Hematopoietic multipotent progenitor cell treated with erythropoietin and hydrocortisone succinate and interleukin-3 and kit ligand, for 4 days (in vitro differentiated cells): Measurements from ENCODE around the gene DEFB124.
"Not testable (repeated sequence)": the region's sequence is repeated elsewhere in the genome, so short reads cannot be mapped to it uniquely, and the experiment has no call there.

ENCODE experiments used
- DNase-seq: peaks from one replicate; pipeline ENCODE4 v3.0.0-alpha.2; 2015

Gene DEFB124

DNA sequence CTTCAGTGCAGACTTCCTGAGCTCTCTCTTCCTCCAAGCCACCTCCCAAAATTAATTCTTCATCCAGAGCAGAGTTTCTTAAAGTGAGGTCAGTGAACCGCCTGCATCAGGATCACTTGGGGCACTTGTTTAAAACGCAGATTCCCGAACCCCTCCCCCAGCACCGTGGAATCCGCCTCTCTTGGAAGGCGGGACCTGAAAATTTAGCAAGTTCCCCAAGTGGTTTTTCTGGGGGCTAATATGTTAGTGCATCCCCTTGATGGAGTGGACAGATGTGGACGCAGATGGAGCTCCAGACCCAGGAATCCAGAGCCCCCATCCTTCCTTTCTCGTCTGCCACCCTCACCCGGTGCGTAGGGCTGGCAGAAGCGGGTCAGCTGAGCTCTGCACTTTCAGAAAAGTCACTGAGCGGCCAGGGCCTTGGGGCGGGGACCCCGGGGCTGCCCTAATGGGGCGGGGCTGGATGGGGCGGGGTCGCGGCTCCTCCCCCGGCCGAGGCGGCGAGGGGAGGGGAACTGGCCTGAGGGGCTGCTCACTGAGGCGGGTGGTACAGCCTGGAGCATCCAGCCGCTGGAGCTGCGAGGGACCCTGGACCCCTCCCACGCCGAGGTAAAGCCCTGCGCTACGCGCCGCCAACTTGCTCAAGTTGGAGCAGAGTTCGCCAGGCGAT lies at the start of gene DEFB124, which contains the start of gene REM1:
Gene DEFB124 (minus strand): TSS at position 370 of the 670 bp plus-strand sequence. CDS start 2,114 bp downstream, outside the sequence.
Gene REM1 (plus strand): TSS at position 531 of the 670 bp plus-strand sequence. CDS start 1,158 bp downstream, outside the sequence.
- peak; percentile 30 for DNase-seq

GRCh38 chr20:31523361-31524283 lies 48.7 kb upstream of the DEFB124 start:
- peak; percentile 76 for DNase-seq

- no peak for DNase-seq
These were observed 47.8 kb upstream of the DEFB124 start for GRCh38 chr20:31522731-31523130.

- DNase-seq, result not testable (repeated sequence)
These were observed 46.3 kb upstream of the DEFB124 start for GRCh38 chr20:31521267-31521666.

- DNase-seq, result peak; percentile 70
These were observed 42.4 kb upstream of the DEFB124 start for GRCh38 chr20:31517373-31517772.

- DNase-seq, result no peak
These were observed 41.7 kb upstream of the DEFB124 start for GRCh38 chr20:31516651-31517050.

DNA sequence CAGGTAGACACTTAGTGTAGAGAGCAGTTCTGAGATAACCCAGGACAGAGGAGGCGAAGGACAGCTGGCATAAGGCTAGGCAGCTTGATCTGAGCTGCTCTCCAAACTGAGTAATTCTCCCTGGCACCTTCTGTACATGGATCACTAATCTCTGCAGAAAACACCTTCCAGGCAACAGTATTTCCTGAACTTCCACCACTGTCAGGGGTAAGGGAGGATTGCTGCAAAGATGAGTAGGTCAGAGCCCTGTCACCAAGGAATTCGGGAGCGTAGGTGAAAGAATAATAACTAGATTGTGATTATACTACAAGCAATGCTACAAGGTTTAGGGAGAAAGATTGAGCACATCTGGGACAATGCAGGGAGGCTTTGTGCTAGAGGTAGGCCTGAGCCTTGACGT lies 41.2 kb upstream of the DEFB124 start:
- no peak for DNase-seq

- DNase-seq, result peak; percentile 34
These were observed 40.8 kb upstream of the DEFB124 start for GRCh38 chr20:31515775-31516107.

DNA sequence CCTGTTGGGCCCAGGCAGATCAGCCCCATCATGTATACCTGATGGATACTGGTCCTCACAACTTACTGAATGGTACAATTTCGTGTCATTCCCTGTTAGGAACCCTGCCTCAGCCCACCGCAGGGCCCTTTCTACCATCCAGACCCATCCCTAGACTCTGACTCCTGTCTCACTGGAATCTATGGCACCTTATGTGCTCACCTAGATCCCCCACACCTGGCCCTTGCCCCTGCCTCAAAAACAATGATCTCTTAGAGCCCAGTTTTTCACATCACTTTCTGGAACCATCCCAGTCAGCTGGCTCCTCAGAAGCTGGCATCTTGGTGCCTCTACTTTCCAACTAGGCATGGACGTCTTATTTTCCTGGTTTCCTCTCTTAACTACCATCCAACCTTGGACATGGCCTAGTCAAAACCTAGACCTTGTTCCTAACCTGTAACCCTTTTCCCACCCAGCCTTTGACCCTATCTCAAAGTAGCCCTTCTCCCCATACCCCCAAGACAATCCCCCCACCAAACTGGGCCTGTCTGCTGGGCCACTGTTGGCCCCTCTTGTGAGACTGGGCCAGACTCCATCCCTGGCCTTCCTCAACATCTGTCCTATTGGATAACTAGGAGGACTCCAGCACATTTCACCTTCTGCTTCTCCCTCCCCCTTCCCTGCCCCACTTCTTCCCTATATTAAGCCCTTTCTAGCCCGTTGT lies 40.3 kb upstream of the DEFB124 start:
- no peak for DNase-seq

- peak; percentile 96 for DNase-seq
These were observed 39.5 kb upstream of the DEFB124 start, which contains the start of gene HM13 for GRCh38 chr20:31514154-31515071. HM13 (plus strand) TSS chr20:31514442; CDS start chr20:31514552, 110 bp downstream.

DNA sequence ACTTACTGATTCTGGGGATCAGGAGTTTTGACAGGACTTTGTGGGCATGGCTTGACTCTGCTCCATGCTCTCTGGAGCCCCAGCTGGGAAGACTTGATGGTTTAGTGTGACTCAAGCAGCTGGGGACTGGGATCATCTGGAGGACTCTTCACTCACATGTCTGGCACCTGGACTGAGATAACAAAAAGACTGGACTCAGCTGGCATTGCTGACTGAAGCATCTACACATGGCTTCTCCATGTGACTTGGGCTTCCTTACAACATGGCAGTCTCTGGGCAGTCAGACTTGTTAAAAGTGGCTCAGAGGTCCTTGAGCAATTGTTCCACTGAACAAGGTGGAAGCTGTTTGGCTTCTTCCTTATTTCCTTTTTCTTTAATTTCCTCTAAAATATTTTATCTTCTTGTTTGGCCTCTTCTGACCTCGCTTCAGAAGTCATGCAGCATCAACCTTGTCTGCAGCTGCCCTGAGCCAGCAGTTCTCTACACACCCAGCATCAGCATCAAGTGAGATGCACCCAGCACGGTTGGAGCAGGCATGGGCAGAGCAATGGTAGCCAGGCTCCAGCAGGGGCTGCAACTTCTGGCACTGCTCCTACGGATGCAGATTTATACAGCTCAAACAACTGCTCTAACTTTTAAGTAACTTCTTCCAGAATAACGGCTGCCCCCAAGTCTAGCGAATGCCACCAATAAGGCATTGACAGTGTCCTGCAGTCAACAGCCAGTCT lies 33.8 kb upstream of the DEFB124 start:
- peak; percentile 24 for DNase-seq

DNA sequence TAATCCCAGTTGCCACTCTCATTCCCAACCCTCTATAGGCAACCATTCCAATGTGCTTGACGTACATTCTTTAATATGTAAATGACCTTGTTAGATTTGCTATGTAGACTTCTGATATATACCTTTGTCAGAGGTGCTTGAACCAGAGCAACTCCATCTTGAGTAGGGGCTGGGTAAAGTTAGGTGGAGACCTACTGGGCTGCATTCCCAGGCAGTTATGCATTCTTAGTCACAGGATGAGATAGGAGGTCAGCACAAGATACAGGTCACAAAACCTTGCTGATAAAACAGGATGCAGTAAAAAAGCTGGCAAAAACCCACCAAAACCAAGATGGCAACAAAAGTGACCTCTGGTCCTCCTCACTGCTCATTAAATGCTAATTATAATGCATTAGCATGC lies 31.0 kb upstream of the DEFB124 start:
- DNase-seq, result no peak

DNA sequence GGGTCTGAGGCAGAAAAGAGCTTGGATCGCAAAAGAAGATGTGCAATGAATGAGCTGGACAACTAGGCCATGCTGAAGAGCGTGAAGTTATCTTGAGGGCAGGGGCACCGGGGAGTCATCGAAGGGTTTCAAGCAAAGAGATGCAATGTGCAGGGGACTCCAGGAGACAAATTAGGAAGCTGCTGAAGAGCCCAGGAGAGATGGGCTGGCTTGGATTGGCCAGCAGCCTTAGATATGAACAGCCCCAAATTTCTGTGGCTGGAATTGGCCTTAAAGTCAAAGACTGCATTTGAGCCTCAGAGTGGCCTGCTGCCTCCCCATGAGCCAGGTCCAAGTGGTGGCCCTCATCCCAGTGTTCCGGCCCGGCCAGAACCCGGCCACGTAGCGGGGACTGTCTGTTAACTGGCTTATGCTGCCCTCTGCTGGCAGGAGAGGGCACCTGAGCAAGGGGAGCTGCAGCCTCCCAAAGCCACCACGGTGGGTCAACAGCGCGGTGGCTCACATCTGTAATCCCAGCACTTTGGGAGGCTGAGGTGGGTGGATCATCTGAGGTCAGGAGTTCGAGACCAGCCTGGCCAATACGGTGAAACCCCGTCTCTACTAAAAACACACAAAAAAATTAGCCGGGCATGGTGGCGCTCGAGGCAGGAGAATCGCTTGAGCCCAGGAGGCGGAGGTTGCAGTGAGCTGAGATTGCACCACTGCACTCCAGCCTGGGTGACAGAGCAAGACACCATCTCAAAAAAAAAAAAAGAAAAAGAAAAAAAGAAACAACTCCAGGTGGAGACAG lies 28.2 kb upstream of the DEFB124 start:
- DNase-seq, result peak; percentile 89

- no peak for DNase-seq
These were observed 25.6 kb upstream of the DEFB124 start for GRCh38 chr20:31500527-31500926.

- DNase-seq, result peak; percentile 25
These were observed 23.1 kb upstream of the DEFB124 start for GRCh38 chr20:31497838-31498540.

DNA sequence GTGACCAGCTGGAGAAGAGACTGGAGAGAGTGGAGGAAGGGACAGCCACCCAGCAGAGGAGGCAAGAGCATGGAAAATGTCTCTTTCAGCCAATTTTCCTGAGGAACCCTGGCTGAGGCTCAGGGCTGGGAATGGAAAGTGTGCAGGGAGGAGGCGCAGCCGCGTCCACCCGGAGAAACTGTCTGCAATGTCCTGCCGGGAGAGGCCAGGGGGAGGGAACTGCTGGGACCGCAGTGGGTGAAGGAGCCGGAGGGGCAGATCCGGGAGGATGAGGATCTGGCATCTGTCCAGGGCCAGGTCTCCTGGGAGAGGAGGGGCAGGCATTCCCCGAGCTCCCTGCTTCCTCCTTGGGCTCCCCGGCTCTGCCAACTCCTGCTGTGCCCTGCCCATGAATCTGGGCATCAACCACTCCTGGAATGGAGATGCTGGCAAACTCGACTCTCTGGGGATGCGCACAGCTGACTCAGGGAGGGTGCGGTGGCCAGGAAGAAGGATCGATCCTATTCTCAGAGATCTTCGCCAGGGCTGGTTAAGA lies 21.9 kb upstream of the DEFB124 start:
- DNase-seq, result no peak

DNA sequence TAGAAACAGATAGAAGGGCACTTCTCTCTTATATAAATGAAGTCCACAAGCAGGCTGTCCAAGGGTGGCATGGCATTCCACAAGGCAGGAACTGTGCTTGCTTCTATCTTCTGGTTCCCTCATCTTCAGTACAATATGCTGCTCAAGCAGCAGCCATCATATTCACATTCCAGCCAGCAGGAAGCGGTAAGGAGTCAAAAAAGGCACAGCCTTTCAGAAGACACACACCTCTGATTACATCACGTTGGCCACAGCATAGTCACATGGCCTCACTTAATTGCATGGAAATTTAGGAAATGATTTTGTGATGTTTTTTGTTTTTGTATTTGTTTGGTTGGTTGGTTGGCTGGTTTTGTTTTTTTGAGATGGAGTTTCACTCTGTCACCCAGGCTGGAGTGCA lies 19.2 kb upstream of the DEFB124 start:
- DNase-seq, result peak; percentile 28

DNA sequence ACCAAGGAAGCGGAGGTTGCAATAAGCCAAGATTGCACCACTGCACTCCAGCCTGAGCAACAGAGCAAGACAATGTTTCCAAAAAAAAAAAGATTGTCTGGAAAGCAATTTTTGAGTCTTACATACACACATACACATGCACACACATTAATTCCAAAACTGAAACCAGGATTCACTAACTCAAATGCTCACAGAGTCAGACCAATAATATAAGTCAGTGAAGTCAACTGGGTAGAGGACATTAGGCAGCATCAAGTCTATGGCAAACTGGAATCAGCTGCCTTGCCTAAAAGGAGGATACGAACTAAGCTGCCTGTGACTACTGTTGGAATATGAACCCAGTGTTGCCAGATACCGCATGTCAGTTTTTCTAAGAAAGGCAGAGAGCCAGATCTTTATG lies 15.8 kb upstream of the DEFB124 start:
- no peak for DNase-seq

- DNase-seq, result no peak
These were observed 14.2 kb upstream of the DEFB124 start for GRCh38 chr20:31489152-31489551.

- DNase-seq, result no peak
These were observed 13.2 kb upstream of the DEFB124 start for GRCh38 chr20:31488115-31488514.
